Brain microvascular endothelial cell (primary cell): ENCODE results near the gene NRP1.
A peak's percentile ranks its signal among the peaks of the same experiment; 100 is the strongest.

Source experiments
- DNase-seq: peaks from one replicate; pipeline ENCODE4 v3.0.0-alpha.2; 2020
- H3K27ac ChIP-seq: fragments of 250-450 bp; sonication (Bioruptor Pico); 2 replicates; pipeline ENCODE4 v1.5.1; 2020; ENCODE audit warnings: mild to moderate bottlenecking, moderate library complexity
- H3K27me3 ChIP-seq: fragments of 250-450 bp; sonication (Bioruptor Pico); replicated peaks from 2 replicates; pipeline ENCODE4 v1.5.1; 2020; ENCODE audit warnings: mild to moderate bottlenecking
- H3K36me3 ChIP-seq: fragments of 250-450 bp; sonication (Bioruptor Pico); replicated peaks from 2 replicates; pipeline ENCODE4 v1.5.1; 2020; ENCODE audit warnings: mild to moderate bottlenecking
- H3K4me3 ChIP-seq: 2 replicates; pipeline ENCODE4 v1.5.1; 2011; ENCODE audit warnings: low read depth, mild to moderate bottlenecking, control low read depth, low read length, moderate library complexity
- in situ Hi-C: cut with HindIII; loops from 2 replicates; pipeline ENCODE4 v1.10.0; 2017; ENCODE audit warnings: low sequenced_read_pairs, low pct_ligation_motif_present
- TF ChIP-seq, protein P1 (sequence below): IDR thresholded peaks from 2 replicates; pipeline ENCODE4 v1.5.1; 2011; ENCODE audit warnings: low read depth, mild to moderate bottlenecking, moderate library complexity, low read length, control low read depth, inconsistent platforms; ENCODE audit errors: missing control alignments

Gene NRP1

DNA sequence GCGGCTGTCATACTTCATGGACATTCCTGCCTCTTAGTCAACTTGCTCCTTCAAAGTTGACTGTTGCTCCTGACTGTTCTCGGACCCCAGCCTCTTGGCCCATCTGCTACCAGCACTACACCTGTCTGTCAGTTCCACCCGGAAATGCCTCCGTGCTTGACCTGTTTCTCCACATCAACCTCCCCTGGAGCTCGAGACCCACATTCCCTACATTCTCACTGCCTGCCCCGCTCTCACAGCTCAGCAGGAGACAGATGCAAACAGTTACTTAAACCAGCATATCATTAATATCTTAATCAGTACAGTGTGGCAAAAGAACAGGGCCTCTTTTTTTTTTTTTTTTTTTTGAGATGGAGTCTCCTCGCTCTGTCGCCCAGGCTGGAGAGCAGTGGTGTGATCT is 174.3 kb downstream of the NRP1 start:
- in situ Hi-C loops = no loop called here

DNA sequence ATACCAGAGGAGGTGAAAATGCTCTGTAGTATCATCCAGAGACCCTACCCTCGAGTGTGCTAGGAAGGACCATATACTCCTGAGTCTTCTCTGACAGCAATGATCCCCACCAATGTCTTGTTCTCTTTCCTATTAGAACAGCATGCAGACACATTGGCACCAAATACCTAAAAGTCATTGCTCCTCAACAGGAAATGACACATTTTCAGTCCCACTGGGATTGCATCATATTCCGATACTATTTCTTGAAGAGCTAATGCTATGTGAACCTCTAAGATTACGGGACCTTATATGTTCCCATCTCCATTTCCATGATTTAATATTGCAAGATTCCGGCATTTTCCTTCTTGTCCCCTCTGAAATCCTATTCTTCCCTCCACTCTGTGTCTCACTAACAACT is 177.4 kb downstream of the NRP1 start:
- H3K4me3 ChIP-seq = no peak overlapping the region
- DNase-seq = peak; percentile 67
- H3K27ac ChIP-seq = peak overlapping the region; percentile 69
- in situ Hi-C loops = no loop called here
- TF ChIP-seq, protein P1, sequence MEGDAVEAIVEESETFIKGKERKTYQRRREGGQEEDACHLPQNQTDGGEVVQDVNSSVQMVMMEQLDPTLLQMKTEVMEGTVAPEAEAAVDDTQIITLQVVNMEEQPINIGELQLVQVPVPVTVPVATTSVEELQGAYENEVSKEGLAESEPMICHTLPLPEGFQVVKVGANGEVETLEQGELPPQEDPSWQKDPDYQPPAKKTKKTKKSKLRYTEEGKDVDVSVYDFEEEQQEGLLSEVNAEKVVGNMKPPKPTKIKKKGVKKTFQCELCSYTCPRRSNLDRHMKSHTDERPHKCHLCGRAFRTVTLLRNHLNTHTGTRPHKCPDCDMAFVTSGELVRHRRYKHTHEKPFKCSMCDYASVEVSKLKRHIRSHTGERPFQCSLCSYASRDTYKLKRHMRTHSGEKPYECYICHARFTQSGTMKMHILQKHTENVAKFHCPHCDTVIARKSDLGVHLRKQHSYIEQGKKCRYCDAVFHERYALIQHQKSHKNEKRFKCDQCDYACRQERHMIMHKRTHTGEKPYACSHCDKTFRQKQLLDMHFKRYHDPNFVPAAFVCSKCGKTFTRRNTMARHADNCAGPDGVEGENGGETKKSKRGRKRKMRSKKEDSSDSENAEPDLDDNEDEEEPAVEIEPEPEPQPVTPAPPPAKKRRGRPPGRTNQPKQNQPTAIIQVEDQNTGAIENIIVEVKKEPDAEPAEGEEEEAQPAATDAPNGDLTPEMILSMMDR = no peak
- no peaks in the 10 kb centered on the region for H3K36me3 ChIP-seq
- H3K27me3 ChIP-seq = no peaks in the 10 kb centered on the region

More for the DNA sequence above, 174.3 kb downstream of the NRP1 start:
- Histone ChIP-seq H3K27ac (no peak overlapping the region), H3K36me3 (no peaks in the 10 kb centered on the region), H3K4me3 (no peak overlapping the region), H3K27me3 (no peaks in the 10 kb centered on the region)
- DNase-seq = no peak
- TF ChIP-seq, protein P1 = no peak

DNA sequence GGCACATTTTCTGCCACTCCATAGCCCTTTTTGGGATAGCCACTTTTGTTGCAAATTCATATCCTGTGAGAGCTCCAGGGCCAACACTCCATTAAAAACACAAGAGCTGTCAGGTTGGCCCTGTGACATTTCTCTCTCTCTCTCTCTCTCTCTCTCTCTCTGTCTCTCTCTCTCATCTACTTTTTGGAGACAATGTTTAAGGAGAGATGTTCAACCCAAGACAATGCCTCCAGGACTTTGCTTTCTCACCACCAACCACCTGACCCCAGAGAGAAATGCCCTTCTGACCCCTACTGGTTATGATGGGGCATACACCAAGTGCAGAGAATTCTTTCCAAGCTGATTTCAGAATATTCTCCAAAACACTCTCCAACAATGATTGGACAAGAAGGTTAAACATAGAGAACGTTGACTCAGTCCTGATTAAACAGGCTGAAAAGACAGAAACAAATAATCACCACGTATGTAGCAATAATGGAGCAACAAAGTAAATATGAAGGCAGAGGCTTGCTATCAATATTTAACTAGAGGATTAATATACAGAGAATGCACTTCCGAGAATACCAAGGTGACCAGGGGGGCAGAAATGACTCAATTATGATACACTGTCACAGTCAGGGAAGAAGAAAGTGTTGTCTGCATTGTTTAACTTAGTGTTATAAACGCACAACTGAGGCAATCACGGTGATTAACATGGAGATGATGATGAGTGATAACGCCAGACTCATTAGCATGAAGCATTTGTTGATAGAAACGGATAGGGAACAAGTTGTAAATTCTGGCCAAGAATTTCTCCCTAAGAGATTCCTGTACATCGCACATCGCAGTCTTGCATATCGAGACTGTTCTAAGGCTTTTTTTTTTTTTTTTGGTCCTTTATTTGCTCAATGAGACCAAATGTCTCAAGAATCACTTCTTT is 178.5 kb downstream of the NRP1 start:
- Histone ChIP-seq H3K27ac (peak overlapping the region; percentile 69), H3K4me3 (no peak overlapping the region), H3K36me3 (no peaks in the 10 kb centered on the region), H3K27me3 (no peaks in the 10 kb centered on the region)
- in situ Hi-C loops = no loop called here
- peak; percentile 69 for DNase-seq
- TF ChIP-seq, protein P1 = peak; percentile 77

DNA sequence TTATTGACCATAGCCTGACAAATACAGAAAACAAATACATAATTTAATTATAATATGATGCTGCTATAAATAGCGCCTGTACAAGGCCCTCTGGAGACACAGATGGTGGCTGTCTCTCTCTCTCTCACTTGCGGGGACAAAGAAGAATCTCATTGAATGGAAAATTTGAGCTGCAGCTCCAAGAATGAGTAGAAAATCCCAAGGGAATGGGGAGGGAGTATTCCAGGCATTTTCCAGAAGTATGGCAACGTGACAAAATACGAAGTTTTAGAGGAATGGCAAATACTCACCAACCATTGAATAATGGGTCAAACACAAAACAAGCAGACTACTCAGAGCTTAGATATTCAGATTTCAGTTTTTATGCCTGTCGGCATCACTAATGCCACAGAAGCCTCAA is 179.9 kb downstream of the NRP1 start:
- H3K4me3 ChIP-seq = no peak overlapping the region
- DNase-seq = no peak
- no peaks in the 10 kb centered on the region for H3K27me3 ChIP-seq
- in situ Hi-C loops = no loop called here
- TF ChIP-seq, protein P1 = no peak
- no peak overlapping the region for H3K27ac ChIP-seq
- H3K36me3 ChIP-seq = no peaks in the 10 kb centered on the region

DNA sequence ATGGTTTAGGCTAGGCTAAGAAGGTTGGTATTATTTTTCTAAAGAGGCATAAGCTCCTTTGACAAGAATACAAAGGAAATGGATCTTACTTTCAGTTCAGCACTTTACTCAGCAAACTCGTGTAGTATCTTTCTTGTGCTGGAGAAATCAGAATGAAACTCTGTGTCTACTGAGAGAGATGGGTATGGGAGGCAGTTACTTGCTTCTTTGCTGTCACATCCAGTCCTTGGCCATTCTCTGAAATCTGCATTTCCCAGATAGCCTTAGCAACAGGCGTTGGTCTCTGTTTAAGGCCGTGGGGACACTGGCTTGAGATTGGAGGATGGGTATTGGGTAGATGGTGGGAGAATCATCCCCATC is 180.5 kb downstream of the NRP1 start:
- in situ Hi-C loops = no loop called here
- TF ChIP-seq, protein P1 = no peak
- no peaks in the 10 kb centered on the region for H3K36me3 ChIP-seq
- H3K4me3 ChIP-seq = no peak overlapping the region
- H3K27ac ChIP-seq = no peak overlapping the region
- no peak for DNase-seq
- H3K27me3 ChIP-seq = no peaks in the 10 kb centered on the region
